HEK293 (cell line): Measurements from ENCODE around the gene TTC39C.

Source experiments
- KLF1 ChIP-seq: fragments of 450-650 bp; formaldehyde crosslinking; IDR thresholded peaks from 2 replicates; pipeline ENCODE4 v1.5.1; 2016; ENCODE audit warnings: missing biosample characterization, missing genetic modification characterization
- KLF9 ChIP-seq: fragments of 450-650 bp; formaldehyde crosslinking; IDR thresholded peaks from 2 replicates; pipeline ENCODE4 v1.5.1; 2016; ENCODE audit warnings: missing biosample characterization, missing genetic modification characterization, low read depth
- ZBTB8A ChIP-seq: fragments of 450-650 bp; formaldehyde crosslinking; IDR thresholded peaks from 2 replicates; pipeline ENCODE4 v1.5.1; 2016; ENCODE audit warnings: missing biosample characterization, missing genetic modification characterization
- ZFP37 ChIP-seq: fragments of 450-650 bp; formaldehyde crosslinking; IDR thresholded peaks from 2 replicates; pipeline ENCODE4 v1.5.1; 2016; ENCODE audit warnings: missing biosample characterization, missing genetic modification characterization
- ZNF292 ChIP-seq: fragments of 450-650 bp; formaldehyde crosslinking; IDR thresholded peaks from 2 replicates; pipeline ENCODE4 v1.5.1; 2016; ENCODE audit warnings: low read depth, missing biosample characterization, missing genetic modification characterization, borderline replicate concordance
- ZNF510 ChIP-seq: fragments of 450-650 bp; formaldehyde crosslinking; IDR thresholded peaks from 2 replicates; pipeline ENCODE4 v1.5.1; 2018; ENCODE audit warnings: mild to moderate bottlenecking, missing genetic modification characterization, missing biosample characterization; ENCODE audit not compliant: insufficient replicate concordance
- ZSCAN30 ChIP-seq: fragments of 450-650 bp; IDR thresholded peaks from 2 replicates; pipeline ENCODE4 v1.5.1; 2018; ENCODE audit warnings: missing biosample characterization, mild to moderate bottlenecking, missing genetic modification characterization, moderate library complexity
- TF ChIP-seq, protein P1 (sequence below): fragments of 450-650 bp; formaldehyde crosslinking; IDR thresholded peaks from 2 replicates; pipeline ENCODE4 v1.5.1; 2016; ENCODE audit warnings: missing biosample characterization, missing genetic modification characterization
- TF ChIP-seq, protein P2 (sequence below): fragments of 450-650 bp; formaldehyde crosslinking; IDR thresholded peaks from 2 replicates; pipeline ENCODE4 v1.5.1; 2016; ENCODE audit warnings: missing biosample characterization, missing genetic modification characterization
- TF ChIP-seq, protein P3 (sequence below): fragments of 450-650 bp; formaldehyde crosslinking; IDR thresholded peaks from 2 replicates; pipeline ENCODE4 v1.5.1; 2016; ENCODE audit warnings: missing biosample characterization, missing genetic modification characterization
- TF ChIP-seq, protein P4 (sequence below): fragments of 450-650 bp; formaldehyde crosslinking; IDR thresholded peaks from 2 replicates; pipeline ENCODE4 v1.5.1; 2016; ENCODE audit warnings: missing biosample characterization, missing genetic modification characterization
- TF ChIP-seq, protein P5 (sequence below): fragments of 450-650 bp; formaldehyde crosslinking; IDR thresholded peaks from 2 replicates; pipeline ENCODE4 v1.5.1; 2016; ENCODE audit warnings: missing biosample characterization, missing genetic modification characterization

DNA sequence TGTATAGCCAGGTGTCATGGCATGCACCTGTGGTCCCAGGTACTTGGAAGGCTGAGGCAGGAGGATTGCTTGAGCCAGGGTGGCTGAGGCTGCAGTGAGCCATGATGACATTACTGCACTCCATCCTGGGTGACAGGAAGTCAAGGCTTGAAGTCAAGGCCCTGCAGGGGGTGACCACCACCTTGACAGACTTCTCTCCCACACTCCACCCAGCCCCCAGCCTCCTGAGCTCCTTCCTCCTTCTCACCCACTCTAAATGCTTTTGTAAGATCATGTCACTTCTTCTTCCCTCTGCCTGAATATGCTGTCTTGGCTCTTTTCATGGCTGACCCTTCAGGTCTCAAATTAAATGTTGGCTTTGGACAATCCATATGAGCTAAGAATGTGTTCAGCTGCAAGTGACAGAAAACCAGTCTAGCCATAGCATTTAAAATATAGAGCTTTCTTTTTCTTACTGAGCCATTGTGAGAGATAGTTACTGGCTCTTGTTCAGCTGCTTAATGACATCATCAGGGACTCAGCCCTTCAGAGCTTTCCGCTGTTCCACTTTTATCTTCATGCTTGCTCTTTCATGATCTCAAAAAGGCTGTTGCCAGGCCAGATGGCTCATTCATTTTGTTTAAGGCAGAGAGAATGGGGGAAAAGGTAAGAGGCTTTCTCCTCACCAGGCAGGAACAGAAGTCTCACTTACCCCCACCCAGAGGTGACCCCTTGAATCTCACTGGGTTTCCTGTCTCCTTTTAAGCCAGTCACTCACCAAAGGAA lies 36.7 kb upstream of the TTC39C start:
- TF ChIP-seq, protein P1, sequence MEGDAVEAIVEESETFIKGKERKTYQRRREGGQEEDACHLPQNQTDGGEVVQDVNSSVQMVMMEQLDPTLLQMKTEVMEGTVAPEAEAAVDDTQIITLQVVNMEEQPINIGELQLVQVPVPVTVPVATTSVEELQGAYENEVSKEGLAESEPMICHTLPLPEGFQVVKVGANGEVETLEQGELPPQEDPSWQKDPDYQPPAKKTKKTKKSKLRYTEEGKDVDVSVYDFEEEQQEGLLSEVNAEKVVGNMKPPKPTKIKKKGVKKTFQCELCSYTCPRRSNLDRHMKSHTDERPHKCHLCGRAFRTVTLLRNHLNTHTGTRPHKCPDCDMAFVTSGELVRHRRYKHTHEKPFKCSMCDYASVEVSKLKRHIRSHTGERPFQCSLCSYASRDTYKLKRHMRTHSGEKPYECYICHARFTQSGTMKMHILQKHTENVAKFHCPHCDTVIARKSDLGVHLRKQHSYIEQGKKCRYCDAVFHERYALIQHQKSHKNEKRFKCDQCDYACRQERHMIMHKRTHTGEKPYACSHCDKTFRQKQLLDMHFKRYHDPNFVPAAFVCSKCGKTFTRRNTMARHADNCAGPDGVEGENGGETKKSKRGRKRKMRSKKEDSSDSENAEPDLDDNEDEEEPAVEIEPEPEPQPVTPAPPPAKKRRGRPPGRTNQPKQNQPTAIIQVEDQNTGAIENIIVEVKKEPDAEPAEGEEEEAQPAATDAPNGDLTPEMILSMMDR (tag by site-specific recombination): no peak
- TF ChIP-seq, protein P2, sequence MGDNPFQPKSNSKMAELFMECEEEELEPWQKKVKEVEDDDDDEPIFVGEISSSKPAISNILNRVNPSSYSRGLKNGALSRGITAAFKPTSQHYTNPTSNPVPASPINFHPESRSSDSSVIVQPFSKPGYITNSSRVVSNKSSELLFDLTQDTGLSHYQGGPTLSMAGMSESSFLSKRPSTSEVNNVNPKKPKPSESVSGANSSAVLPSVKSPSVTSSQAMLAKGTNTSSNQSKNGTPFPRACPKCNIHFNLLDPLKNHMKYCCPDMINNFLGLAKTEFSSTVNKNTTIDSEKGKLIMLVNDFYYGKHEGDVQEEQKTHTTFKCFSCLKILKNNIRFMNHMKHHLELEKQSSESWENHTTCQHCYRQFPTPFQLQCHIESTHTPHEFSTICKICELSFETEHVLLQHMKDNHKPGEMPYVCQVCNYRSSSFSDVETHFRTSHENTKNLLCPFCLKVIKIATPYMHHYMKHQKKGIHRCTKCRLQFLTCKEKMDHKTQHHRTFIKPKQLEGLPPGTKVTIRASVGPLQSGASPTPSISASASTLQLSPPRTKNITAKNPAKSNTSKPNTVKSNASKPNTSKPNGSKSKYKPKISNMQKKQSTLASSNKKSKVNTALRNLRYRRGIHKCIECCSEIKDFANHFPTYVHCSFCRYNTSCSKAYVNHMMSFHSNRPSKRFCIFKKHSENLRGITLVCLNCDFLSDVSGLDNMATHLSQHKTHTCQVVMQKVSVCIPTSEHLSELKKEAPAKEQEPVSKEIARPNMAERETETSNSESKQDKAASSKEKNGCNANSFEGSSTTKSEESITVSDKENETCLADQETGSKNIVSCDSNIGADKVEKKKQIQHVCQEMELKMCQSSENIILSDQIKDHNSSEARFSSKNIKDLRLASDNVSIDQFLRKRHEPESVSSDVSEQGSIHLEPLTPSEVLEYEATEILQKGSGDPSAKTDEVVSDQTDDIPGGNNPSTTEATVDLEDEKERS (tag by site-specific recombination): no peak
- TF ChIP-seq ZNF292 (no peak), ZNF510 (tag by site-specific recombination) (no peak), ZBTB8A (tag by site-specific recombination) (no peak), ZFP37 (tag by site-specific recombination) (no peak), KLF1 (no peak), ZSCAN30 (tag by site-specific recombination) (no peak), KLF9 (no peak)
- TF ChIP-seq, protein P3, sequence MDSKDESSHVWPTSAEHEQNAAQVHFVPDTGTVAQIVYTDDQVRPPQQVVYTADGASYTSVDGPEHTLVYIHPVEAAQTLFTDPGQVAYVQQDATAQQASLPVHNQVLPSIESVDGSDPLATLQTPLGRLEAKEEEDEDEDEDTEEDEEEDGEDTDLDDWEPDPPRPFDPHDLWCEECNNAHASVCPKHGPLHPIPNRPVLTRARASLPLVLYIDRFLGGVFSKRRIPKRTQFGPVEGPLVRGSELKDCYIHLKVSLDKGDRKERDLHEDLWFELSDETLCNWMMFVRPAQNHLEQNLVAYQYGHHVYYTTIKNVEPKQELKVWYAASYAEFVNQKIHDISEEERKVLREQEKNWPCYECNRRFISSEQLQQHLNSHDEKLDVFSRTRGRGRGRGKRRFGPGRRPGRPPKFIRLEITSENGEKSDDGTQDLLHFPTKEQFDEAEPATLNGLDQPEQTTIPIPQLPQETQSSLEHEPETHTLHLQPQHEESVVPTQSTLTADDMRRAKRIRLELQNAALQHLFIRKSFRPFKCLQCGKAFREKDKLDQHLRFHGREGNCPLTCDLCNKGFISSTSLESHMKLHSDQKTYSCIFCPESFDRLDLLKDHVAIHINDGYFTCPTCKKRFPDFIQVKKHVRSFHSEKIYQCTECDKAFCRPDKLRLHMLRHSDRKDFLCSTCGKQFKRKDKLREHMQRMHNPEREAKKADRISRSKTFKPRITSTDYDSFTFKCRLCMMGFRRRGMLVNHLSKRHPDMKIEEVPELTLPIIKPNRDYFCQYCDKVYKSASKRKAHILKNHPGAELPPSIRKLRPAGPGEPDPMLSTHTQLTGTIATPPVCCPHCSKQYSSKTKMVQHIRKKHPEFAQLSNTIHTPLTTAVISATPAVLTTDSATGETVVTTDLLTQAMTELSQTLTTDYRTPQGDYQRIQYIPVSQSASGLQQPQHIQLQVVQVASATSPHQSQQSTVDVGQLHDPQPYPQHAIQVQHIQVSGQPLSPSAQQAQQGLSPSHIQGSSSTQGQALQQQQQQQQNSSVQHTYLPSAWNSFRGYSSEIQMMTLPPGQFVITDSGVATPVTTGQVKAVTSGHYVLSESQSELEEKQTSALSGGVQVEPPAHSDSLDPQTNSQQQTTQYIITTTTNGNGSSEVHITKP: no peak
- TF ChIP-seq, protein P4, sequence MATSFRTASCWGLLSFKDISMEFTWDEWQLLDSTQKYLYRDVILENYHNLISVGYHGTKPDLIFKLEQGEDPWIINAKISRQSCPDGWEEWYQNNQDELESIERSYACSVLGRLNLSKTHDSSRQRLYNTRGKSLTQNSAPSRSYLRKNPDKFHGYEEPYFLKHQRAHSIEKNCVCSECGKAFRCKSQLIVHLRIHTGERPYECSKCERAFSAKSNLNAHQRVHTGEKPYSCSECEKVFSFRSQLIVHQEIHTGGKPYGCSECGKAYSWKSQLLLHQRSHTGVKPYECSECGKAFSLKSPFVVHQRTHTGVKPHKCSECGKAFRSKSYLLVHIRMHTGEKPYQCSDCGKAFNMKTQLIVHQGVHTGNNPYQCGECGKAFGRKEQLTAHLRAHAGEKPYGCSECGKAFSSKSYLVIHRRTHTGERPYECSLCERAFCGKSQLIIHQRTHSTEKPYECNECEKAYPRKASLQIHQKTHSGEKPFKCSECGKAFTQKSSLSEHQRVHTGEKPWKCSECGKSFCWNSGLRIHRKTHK: no peak
- TF ChIP-seq, protein P5, sequence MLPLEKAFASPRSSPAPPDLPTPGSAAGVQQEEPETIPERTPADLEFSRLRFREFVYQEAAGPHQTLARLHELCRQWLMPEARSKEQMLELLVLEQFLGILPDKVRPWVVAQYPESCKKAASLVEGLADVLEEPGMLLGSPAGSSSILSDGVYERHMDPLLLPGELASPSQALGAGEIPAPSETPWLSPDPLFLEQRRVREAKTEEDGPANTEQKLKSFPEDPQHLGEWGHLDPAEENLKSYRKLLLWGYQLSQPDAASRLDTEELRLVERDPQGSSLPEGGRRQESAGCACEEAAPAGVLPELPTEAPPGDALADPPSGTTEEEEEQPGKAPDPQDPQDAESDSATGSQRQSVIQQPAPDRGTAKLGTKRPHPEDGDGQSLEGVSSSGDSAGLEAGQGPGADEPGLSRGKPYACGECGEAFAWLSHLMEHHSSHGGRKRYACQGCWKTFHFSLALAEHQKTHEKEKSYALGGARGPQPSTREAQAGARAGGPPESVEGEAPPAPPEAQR (tag by site-specific recombination): no peak
